Measurements from ENCODE around the gene SYNJ1. TPM values are rescaled to one million over a fixed set of nuclear protein-coding genes. Genes with fewer than 3 reads are reported as not detected.

SYNJ1 gene
- total RNA-seq, 2 donors from 2014 or later = 7.9 to 9.2 TPM

- 47% methylated on average over 5 of the region's 5 CpGs for WGBS
- Histone ChIP-seq H3K27ac (no peak overlapping the region), H3K27me3 (replicated peaks; ENCODE audit: insufficient read depth) (no peaks in the 10 kb centered on the region), H3K4me3 (no peak overlapping the region), H3K36me3 (peaks cover 5 to 15% of the 10 kb centered on the region in 2 donors), H3K9me3 (no peaks in the 10 kb centered on the region), H3K4me1 (replicated peaks) (no peaks in the 10 kb centered on the region)
- DNase-seq (ENCODE audit: low spot score) = no peak
- intact Hi-C loops (cut with DNase I) = loop anchor here (10.0 kb wide), 1 partner anchor 734 kb away; no protein-coding TSS in a partner anchor
- TF ChIP-seq POLR2AphosphoS5 (IDR thresholded peaks at IDR 0.05) = no peak
Observed at GRCh38 chr21:32599091-32599490, 128.7 kb downstream of the SYNJ1 start.

- 55% methylated on average over 6 of the region's 6 CpGs for WGBS
- no peak overlapping the region for H3K4me3 ChIP-seq
- H3K4me1 ChIP-seq (replicated peaks) = no peaks in the 10 kb centered on the region
- H3K9me3 ChIP-seq = no peaks in the 10 kb centered on the region
- intact Hi-C loops (cut with DNase I) = loop anchor here (10.0 kb wide), 1 partner anchor 732 kb away; no protein-coding TSS in a partner anchor
- H3K36me3 ChIP-seq = peaks cover 0 to 3% of the 10 kb centered on the region in 2 donors
- no peaks in the 10 kb centered on the region for H3K27me3 ChIP-seq (replicated peaks; ENCODE audit: insufficient read depth)
- no peak for TF ChIP-seq POLR2AphosphoS5 (IDR thresholded peaks at IDR 0.05)
- no peak for TF ChIP-seq POLR2A (IDR thresholded peaks at IDR 0.05)
- no peak for TF ChIP-seq CTCF (IDR thresholded peaks at IDR 0.05)
- DNase-seq (ENCODE audit: low spot score) = no peak
- no peak overlapping the region for H3K27ac ChIP-seq
Observed at GRCh38 chr21:32597205-32597604, 130.6 kb downstream of the SYNJ1 start.

GRCh38 chr21:32595431-32595830 is 132.4 kb downstream of the SYNJ1 start:
- 90% methylated on average over 11 of the region's 11 CpGs for WGBS
- no peak for TF ChIP-seq POLR2AphosphoS5 (IDR thresholded peaks at IDR 0.05)
- no peak for TF ChIP-seq CTCF (IDR thresholded peaks at IDR 0.05)
- no peak for TF ChIP-seq POLR2A (IDR thresholded peaks at IDR 0.05)
- Histone ChIP-seq H3K27me3 (replicated peaks; ENCODE audit: insufficient read depth) (no peaks in the 10 kb centered on the region), H3K9me3 (no peaks in the 10 kb centered on the region), H3K27ac (no peak overlapping the region), H3K4me3 (no peak overlapping the region), H3K4me1 (replicated peaks) (no peaks in the 10 kb centered on the region), H3K36me3 (no peaks in the 10 kb centered on the region)
- DNase-seq (ENCODE audit: low spot score) = no peak
- intact Hi-C loops (cut with DNase I) = loop anchor here (10.0 kb wide), 1 partner anchor 731 kb away; no protein-coding TSS in a partner anchor

GRCh38 chr21:32593690-32594089 is 134.1 kb downstream of the SYNJ1 start:
- H3K27ac ChIP-seq = no peak overlapping the region
- intact Hi-C loops (cut with DNase I) = loop anchor here (10.0 kb wide), 1 partner anchor 729 kb away; no protein-coding TSS in a partner anchor
- H3K4me1 ChIP-seq (replicated peaks) = no peaks in the 10 kb centered on the region
- no peaks in the 10 kb centered on the region for H3K36me3 ChIP-seq
- H3K9me3 ChIP-seq = no peaks in the 10 kb centered on the region
- TF ChIP-seq POLR2AphosphoS5 (IDR thresholded peaks at IDR 0.05) = no peak
- no peak for TF ChIP-seq CTCF (IDR thresholded peaks at IDR 0.05)
- TF ChIP-seq POLR2A (IDR thresholded peaks at IDR 0.05) = no peak
- no peaks in the 10 kb centered on the region for H3K27me3 ChIP-seq (replicated peaks; ENCODE audit: insufficient read depth)
- DNase-seq (ENCODE audit: low spot score) = no peak
- WGBS = 79% methylated on average over 8 of the region's 8 CpGs
- no peak overlapping the region for H3K4me3 ChIP-seq

GRCh38 chr21:32592929-32593502 is 134.8 kb downstream of the SYNJ1 start:
- intact Hi-C loops (cut with DNase I) = loop anchor here (10.0 kb wide), 1 partner anchor 728 kb away; no protein-coding TSS in a partner anchor
- 70% methylated on average over 10 of the region's 10 CpGs for WGBS
- no peak overlapping the region for H3K4me3 ChIP-seq
- no peak for DNase-seq (ENCODE audit: low spot score)
- TF ChIP-seq POLR2A (IDR thresholded peaks at IDR 0.05) (no peak), POLR2AphosphoS5 (IDR thresholded peaks at IDR 0.05) (no peak), CTCF (IDR thresholded peaks at IDR 0.05) (no peak)
- no peaks in the 10 kb centered on the region for H3K4me1 ChIP-seq (replicated peaks)
- H3K9me3 ChIP-seq = no peaks in the 10 kb centered on the region
- no peaks in the 10 kb centered on the region for H3K36me3 ChIP-seq
- H3K27me3 ChIP-seq (replicated peaks; ENCODE audit: insufficient read depth) = no peaks in the 10 kb centered on the region
- H3K27ac ChIP-seq = no peak overlapping the region

Data from prostate gland (tissue), 2 donors.